NOMO-1 (cell line): Measurements from ENCODE around the gene SSUH2.

Experiments used
- DNase-seq, 2 experiments: peaks; one replicate each; lab custom pipeline; 2025; ENCODE audit not compliant: unreplicated experiment in 2 of 2; lab: John Stamatoyannopoulos, UW

SSUH2 gene

DNA sequence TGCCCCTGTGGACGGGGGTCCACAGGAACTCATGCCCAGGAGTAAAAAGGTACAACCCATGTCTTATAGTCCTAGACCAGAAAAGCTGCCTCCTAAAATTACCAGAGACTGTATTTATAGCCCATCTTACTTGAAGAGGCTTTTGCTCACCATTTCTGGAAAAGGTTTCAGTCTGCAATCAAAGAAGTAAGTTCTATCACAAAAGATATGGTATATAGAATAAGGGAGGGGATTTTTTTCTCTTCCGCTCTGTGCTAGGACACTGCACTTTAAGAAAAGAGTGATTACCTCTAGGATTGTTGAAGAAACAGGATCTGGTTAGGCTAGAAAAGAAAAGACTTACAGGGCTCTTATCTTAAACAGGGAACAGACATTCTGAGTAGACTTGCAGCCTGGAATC is 2.6 kb downstream of the SSUH2 start:
- DNase-seq = no peak

DNA sequence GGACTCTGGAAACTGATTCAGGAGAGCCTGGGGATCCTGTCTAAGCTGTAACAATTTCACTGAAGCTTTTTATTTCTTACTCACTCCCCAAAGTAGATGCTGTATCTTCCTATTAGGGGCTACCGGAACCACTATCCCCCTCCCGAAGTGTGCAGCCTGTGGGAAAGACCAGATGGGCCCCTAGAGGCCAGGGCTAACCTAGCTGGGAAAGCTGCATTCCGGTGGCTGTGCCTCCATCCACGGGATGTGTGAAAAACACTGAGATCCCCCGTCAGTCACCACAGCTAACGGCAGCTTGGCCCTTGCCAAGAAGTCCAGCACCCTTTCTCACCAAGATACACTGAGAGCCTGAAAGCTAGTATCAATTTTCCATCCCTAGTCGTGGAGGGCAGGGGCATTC is 3.1 kb downstream of the SSUH2 start:
- no peak for DNase-seq

- DNase-seq = no peak
Measured at GRCh38 chr3:8640223-8640622, 4.4 kb downstream of the SSUH2 start.

- no peak for DNase-seq
Measured at GRCh38 chr3:8639659-8640000, 5.0 kb downstream of the SSUH2 start.

DNA sequence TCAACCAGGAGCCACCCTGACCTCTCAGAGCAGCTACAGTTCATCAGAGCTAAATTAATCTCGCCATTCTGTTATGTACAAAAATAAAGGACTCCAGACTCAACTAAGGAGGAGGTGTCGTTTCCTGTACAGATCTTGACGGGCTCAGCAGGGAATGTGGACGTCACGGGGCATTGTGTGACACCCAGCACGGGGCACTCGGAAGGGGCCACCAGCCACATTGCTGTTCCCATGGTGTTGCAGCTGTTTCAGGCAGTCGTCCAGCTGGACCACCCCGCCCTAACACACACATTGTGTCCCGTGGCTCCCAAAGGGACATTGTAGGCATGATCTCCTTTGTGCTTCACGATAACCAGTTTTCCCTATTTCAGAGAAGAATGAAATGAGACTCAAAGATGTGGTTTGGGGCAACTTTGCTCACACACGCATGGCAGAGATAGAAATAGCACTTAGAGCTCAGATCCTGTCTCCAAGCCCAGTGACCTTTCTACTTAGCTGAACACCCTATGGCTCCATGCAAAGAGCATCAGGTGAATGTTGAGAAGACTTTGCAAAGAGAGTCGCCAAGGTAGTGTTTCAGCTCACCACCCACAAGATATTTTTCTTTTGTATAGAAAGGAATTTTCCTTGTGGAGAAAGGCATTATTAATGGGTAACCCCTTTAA is 5.5 kb downstream of the SSUH2 start:
- DNase-seq = no peak

GRCh38 chr3:8637348-8637747 is 7.2 kb downstream of the SSUH2 start:
- no peak for DNase-seq

GRCh38 chr3:8635631-8636030 is 9.0 kb downstream of the SSUH2 start:
- DNase-seq = no peak

GRCh38 chr3:8635125-8635524 is 9.5 kb downstream of the SSUH2 start:
- DNase-seq = no peak

GRCh38 chr3:8632402-8633237 is 12.0 kb downstream of the SSUH2 start:
- no peak for DNase-seq

- DNase-seq = no peak
Measured at GRCh38 chr3:8631661-8632060, 12.9 kb downstream of the SSUH2 start.

DNA sequence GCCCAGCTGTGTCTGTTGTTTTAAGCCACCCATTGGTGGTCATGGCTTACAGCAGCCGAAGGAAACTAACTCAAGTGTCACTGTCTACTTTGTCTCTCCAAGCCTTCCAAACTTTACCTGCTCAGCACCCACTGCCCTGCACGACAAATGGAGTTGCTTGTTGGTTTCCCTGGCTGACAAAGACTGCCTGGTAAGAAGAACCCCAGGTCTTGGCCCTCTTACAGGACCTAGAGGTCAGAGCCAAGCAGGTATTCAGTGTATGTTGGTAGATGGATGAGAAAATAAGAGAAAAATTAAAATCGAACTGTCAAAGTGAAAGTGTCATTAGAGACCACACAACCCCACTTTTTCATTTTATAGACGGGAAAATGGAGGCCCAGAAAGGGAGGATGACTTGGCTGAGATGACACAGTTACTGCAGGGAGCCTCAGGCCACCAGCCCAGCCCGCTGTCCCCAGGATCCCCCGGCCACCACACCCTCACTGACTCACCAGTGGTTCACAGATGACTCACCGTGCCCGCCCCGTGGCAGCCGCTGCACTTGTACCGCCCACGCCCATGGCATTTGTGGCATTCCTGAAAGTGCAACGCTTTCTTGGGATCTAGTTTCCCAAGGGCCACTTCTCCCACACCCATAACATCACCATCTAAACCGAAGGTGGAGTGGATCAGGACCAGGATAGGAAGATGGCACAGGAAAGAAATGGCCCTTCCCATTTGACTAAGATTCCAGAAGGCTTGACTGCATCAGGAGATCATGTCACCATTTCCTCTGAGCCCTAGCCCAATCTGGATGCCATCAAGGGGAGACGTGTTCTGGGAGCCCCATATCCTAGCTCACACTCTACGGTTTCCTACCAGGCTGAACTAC is 15.2 kb downstream of the SSUH2 start:
- DNase-seq = peak; percentile 43 to 65

DNA sequence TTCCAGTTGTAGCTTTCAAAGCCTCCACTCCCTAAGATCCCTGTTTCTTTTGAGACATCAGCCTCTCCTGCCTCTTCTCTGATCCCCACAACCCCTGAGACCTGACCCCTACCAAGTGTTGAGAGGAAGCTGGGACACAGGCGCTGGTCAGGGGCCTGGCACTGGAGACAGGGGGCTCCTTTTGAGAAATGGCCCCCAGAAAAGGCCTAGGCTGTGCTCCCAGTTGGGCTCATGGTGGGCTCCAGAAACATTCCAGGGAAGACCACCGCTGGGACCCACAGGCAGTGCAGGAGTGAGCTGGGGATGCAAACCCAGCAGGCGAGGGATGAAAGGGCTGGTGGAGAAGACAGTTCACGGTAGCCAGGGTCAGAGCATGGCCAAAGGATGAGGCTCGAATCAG is 16.6 kb downstream of the SSUH2 start:
- DNase-seq = no peak

DNA sequence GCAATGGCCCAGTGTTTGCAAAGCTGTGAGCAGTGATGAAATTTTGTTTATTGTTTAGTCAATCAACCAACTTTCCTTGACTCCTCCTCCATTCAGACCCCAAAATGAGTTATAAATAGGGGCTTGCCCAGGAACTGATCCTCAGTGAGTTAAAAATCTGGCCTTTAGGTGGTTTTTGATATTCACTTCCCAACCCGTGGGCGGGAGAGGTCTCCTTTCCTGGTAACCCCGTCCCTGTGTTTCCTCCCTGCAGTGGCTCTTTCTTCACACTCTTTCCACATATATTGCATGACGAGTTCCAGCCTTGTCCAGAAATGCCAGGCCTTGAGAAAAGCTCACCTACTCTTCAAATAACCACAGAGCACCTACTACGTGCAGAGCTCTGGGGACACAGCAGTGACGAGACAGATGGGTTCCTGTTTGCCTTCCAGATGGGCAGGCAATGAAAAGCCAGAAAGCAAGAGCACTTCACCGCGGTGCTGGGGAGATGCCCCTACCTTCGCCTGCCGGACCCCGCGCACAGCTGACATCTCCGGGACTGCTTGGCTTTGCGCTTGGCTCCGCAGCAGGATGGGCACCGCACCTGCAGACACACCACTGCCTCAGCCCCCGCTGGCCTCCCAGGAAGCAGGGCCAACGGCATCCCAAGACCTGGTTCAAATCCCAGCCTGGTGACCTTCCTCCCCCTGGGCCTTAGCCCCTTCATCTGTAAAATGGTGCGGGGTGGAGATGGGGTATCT is 17.2 kb downstream of the SSUH2 start:
- DNase-seq = no peak

DNA sequence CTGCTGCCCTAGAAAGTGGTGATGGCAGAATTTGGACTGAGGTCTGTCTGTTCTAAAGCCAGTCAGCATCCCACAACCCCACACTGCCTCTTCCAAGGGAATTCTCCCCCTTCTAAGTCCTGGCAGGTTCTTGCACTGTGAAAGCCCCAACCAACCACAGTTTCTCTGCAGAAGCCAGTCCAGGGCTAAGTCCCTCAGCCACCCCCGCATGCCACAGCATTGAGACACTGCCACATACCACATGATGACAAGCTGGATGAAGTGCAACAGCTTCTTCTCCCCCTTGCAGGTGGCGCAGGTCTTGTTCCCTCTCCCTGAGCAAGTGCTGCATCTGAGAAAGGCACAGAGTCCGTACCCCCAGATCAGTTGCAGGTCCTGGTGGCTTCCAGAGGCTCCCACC is 18.6 kb downstream of the SSUH2 start:
- DNase-seq = no peak

GRCh38 chr3:8624612-8625011 is 20.0 kb downstream of the SSUH2 start:
- DNase-seq = no peak

DNA sequence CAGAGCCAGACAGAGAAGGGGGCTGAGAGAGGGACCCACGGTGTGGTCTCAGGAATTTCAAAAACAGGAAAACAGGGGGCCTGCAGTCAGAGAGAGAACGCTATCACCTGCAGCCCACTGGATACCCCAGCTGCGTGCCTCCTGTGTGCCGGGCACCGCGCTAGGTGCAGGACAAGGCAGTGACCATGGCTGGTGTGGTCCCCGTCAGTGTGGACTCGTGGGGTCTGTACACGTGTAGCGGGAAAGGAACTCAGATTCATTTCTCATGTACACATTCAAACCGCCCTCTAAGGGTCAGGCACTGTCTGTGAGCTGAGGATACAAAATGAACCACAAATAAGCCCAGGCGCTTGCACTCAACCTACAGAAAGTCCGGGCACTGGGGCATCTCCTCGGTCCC is 20.9 kb downstream of the SSUH2 start:
- no peak for DNase-seq

GRCh38 chr3:8622873-8623691 is 21.5 kb downstream of the SSUH2 start:
- DNase-seq = peak; percentile 12 to 49

- DNase-seq = no peak
Measured at GRCh38 chr3:8621872-8622271, 22.7 kb downstream of the SSUH2 start.

DNA sequence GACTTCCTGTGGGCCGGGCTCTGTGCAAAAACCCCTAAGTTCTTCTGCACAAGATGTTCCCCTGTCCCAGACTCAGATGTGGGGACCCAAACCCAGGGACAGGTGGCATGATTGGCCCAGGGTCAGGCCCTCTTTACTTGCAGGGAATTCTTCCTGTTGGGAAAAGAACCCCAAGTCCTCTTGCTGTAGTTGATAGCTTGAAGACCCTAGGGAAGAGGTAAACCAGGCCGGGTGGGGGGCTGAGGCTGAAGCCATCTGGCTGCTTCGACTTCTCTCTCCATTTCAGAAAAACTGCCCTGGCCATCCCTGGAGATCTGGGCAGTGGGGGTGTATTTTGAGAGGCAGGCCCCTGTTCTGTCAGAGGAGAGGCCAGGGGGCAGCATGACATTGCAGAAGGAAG is 23.5 kb downstream of the SSUH2 start:
- DNase-seq = no peak

GRCh38 chr3:8619548-8619947 is 25.1 kb downstream of the SSUH2 start:
- no peak for DNase-seq
